ENCODE measurements around the gene PCDH9.

Gene PCDH9

DNA sequence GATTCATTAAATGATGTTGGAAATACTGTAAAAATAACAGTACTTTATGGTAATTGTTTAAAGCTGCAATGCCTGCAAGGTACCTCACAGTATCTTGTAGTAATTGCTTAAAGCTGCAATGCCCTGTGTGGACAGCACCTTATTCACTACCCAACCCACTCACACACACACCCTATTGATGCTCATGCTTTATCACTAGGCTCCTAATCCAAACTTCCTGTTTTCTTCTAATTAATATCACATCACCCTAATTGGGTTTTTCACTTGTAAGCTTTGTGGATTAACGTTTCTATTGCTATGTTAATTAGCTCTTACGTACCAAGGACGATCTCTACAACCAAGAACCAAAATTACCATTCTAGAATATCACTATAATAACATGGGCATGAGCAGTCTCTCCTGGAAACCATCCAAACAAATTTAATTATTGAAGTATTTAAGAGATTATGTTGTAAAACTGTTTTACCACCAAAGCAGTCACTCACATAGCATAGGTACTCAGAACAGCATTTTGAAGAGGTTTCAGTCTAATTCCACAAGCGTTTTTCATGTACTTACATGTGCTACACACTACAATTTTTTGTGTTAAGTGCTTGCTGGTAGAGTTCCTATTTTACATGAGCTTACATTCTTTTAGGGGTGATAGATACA, 303.8 kb downstream of the PCDH9 start:
- no peaks in the 10 kb centered on the region for H3K27me3 ChIP-seq (replicated peaks; ENCODE audit: control insufficient read depth, insufficient read depth, low read length)
- H3K36me3 ChIP-seq (ENCODE audit: control insufficient read depth, insufficient read depth, low read length): no peaks in the 10 kb centered on the region
- TF ChIP-seq CTCF (IDR thresholded peaks at IDR 0.05; ENCODE audit: insufficient read depth, low read length, poor library complexity, severe bottlenecking): no peak
- DNase-seq (ENCODE audit: extremely low read depth, insufficient read length): no peak
- no peak overlapping the region for H3K4me3 ChIP-seq (replicated peaks; ENCODE audit: low read depth, low read length)

- DNase-seq (ENCODE audit: extremely low read depth, insufficient read length): no peak
- no peaks in the 10 kb centered on the region for H3K27me3 ChIP-seq (replicated peaks; ENCODE audit: control insufficient read depth, insufficient read depth, low read length)
- TF ChIP-seq CTCF (IDR thresholded peaks at IDR 0.05; ENCODE audit: insufficient read depth, low read length, poor library complexity, severe bottlenecking): no peak
Measured at GRCh38 chr13:66922444-66922843, 307.7 kb downstream of the PCDH9 start.

DNA sequence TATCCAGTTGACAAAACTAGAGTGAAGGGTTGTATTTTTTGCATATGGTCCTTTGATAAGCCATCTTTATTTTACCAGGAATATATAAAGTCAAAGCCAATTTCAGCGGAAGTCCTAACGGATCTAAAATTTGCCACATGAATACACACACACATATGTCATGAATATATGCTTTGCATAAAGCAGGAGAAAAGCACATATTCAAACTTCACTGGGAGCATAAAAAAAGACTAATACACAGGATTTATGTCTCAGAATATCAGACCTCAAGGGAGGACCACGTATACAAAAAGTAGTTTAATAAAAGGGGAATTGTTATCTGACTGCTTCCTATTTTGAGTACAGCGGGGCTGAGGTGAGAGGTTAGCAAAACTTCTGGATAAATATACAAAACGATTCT, 308.7 kb downstream of the PCDH9 start:
- Histone ChIP-seq H3K27me3 (replicated peaks; ENCODE audit: control insufficient read depth, insufficient read depth, low read length) (no peaks in the 10 kb centered on the region), H3K36me3 (ENCODE audit: control insufficient read depth, insufficient read depth, low read length) (no peaks in the 10 kb centered on the region), H3K4me3 (replicated peaks; ENCODE audit: low read depth, low read length) (no peak overlapping the region)
- no peak for DNase-seq (ENCODE audit: extremely low read depth, insufficient read length)
- TF ChIP-seq CTCF (IDR thresholded peaks at IDR 0.05; ENCODE audit: insufficient read depth, low read length, poor library complexity, severe bottlenecking): no peak

More at GRCh38 chr13:66922444-66922843, 307.7 kb downstream of the PCDH9 start:
- no peaks in the 10 kb centered on the region for H3K36me3 ChIP-seq (ENCODE audit: control insufficient read depth, insufficient read depth, low read length)
- no peak overlapping the region for H3K4me3 ChIP-seq (replicated peaks; ENCODE audit: low read depth, low read length)

- DNase-seq (ENCODE audit: extremely low read depth, insufficient read length): no peak
- Histone ChIP-seq H3K27me3 (replicated peaks; ENCODE audit: control insufficient read depth, insufficient read depth, low read length) (no peaks in the 10 kb centered on the region), H3K36me3 (ENCODE audit: control insufficient read depth, insufficient read depth, low read length) (no peaks in the 10 kb centered on the region), H3K4me3 (replicated peaks; ENCODE audit: low read depth, low read length) (no peak overlapping the region)
- TF ChIP-seq CTCF (IDR thresholded peaks at IDR 0.05; ENCODE audit: insufficient read depth, low read length, poor library complexity, severe bottlenecking): no peak
Measured at GRCh38 chr13:66915596-66916185, 314.4 kb downstream of the PCDH9 start.

- no peak for DNase-seq (ENCODE audit: extremely low read depth, insufficient read length)
Measured at GRCh38 chr13:66914155-66914554, 316.0 kb downstream of the PCDH9 start.

More at GRCh38 chr13:66914155-66914554, 316.0 kb downstream of the PCDH9 start:
- Histone ChIP-seq H3K36me3 (ENCODE audit: control insufficient read depth, insufficient read depth, low read length) (no peaks in the 10 kb centered on the region), H3K27me3 (replicated peaks; ENCODE audit: control insufficient read depth, insufficient read depth, low read length) (no peaks in the 10 kb centered on the region), H3K4me3 (replicated peaks; ENCODE audit: low read depth, low read length) (no peak overlapping the region)
- TF ChIP-seq CTCF (IDR thresholded peaks at IDR 0.05; ENCODE audit: insufficient read depth, low read length, poor library complexity, severe bottlenecking): no peak
